Sigmoid colon (tissue), 7 donors: Measurements from ENCODE around the gene PRKCA. TPM values are rescaled to one million over a fixed set of nuclear protein-coding genes. Genes with fewer than 3 reads are reported as not detected.

Source experiments
- DNase-seq: peaks from one replicate; pipeline ENCODE4 v3.0.0-alpha.2; 2019
- H3K27ac ChIP-seq, 4 donors: fragments of 200-600 bp; sonication (generic); one replicate each; pipeline ENCODE4 v1.5.1; 2016 to 2019; ENCODE audit warnings: mild to moderate bottlenecking in 1 of 4
- H3K27me3 ChIP-seq, 3 donors: fragments of 200-600 bp; sonication (generic); one replicate each; pipeline ENCODE4 v1.5.1; 2019; ENCODE audit warnings: mild to moderate bottlenecking in 1 of 3
- H3K36me3 ChIP-seq, 4 donors: fragments of 200-600 bp; sonication (generic); one replicate each; pipeline ENCODE4 v1.5.1; 2016 to 2019
- H3K4me1 ChIP-seq, 4 donors: fragments of 200-600 bp; sonication (generic); one replicate each; pipeline ENCODE4 v1.5.1; 2017 to 2019
- H3K4me3 ChIP-seq, 4 donors: fragments of 200-600 bp; sonication (generic); one replicate each; pipeline ENCODE4 v1.5.1; 2017 to 2019; ENCODE audit warnings: mild to moderate bottlenecking in 2 of 4, moderate library complexity in 1 of 4
- H3K9me3 ChIP-seq, 4 donors: fragments of 200-600 bp in 3 of 4; sonication (generic) in 3 of 4; one replicate each; pipeline versions ENCODE4 v1.5.1 to v1.6.1; 2013 to 2019
- CTCF ChIP-seq, 4 experiments: fragments of 450-650 bp in 3 of 4; fragments of 200-600 bp in 1 of 4; IDR thresholded peaks; one replicate each; pipeline ENCODE4 v1.5.1; 2016 to 2019; ENCODE audit warnings: antibody characterized with exemption in 4 of 4, mild to moderate bottlenecking in 3 of 4, moderate library complexity in 2 of 4
- EP300 ChIP-seq, 4 donors: sonication (generic); formaldehyde crosslinking; IDR thresholded peaks; one replicate each; pipeline ENCODE4 v1.6.1; 2017; ENCODE audit warnings: antibody characterized with exemption in 4 of 4
- POLR2A ChIP-seq, 2 donors: fragments of 450-650 bp; IDR thresholded peaks; one replicate each; pipeline ENCODE4 v1.6.1; 2016; ENCODE audit warnings: antibody characterized with exemption in 2 of 2, mild to moderate bottlenecking in 2 of 2, moderate library complexity in 2 of 2
- POLR2AphosphoS5 ChIP-seq, 4 donors: sonication (generic); formaldehyde crosslinking; IDR thresholded peaks; one replicate each; pipeline ENCODE4 v1.6.1; 2017; ENCODE audit warnings: antibody characterized with exemption in 4 of 4
- WGBS, 2 donors: extraction: QIAGEN DNeasy Blood & Tissue Kit; methylation state at CpG; one replicate each; pipeline ENCODE4 v1.1.7; 2013; 5-methylcytosine and 5-hydroxymethylcytosine counted together
- intact Hi-C: fragments of 100-400 bp; cut with DNase I; formaldehyde crosslinking; loops from one replicate; pipeline ENCODE4 v1.15.1; 2023
- polyA plus RNA-seq, 3 donors: library from polyadenylated mRNA; stranded (reverse); fragments of 200-250 nt; gene quantifications; one replicate each; pipeline ENCODE4 v1.2.3, GENCODE V29; 2013
- total RNA-seq, 4 donors: library from RNA; depleted of rRNA; stranded (reverse); fragments of >200 nt; gene quantifications; one replicate each; pipeline ENCODE4 v1.1.0, GENCODE V29; 2016
- donor health status: healthy with polysubstance abuse.
- donor health status: Bipolar disorder and iron deficiency.
- donor health status: healthy.

PRKCA gene
- total and polyA plus RNA-seq, 7 donors = 6.6 to 58.4 (median 42.6) TPM

- no peak for DNase-seq
- no peak overlapping the region for H3K4me3 ChIP-seq
- H3K36me3 ChIP-seq = no peaks in the 10 kb centered on the region
- no peaks in the 10 kb centered on the region for H3K9me3 ChIP-seq
- no peak overlapping the region for H3K27ac ChIP-seq
- no peaks in the 10 kb centered on the region for H3K4me1 ChIP-seq
- intact Hi-C loops = no loop called here
- no peak for TF ChIP-seq POLR2A (IDR thresholded peaks at IDR 0.05)
- no peak for TF ChIP-seq CTCF (IDR thresholded peaks at IDR 0.05)
- TF ChIP-seq EP300 (IDR thresholded peaks at IDR 0.05) = no peak
- no peak for TF ChIP-seq POLR2AphosphoS5 (IDR thresholded peaks at IDR 0.05)
- 97 to 100% methylated on average over 1 of the region's 1 CpG for WGBS, 2 donors
- no peaks in the 10 kb centered on the region for H3K27me3 ChIP-seq
Observed at GRCh38 chr17:66260688-66261087, 41.7 kb upstream of the PRKCA start.

- H3K27me3 ChIP-seq = no peaks in the 10 kb centered on the region
- no peak for TF ChIP-seq POLR2AphosphoS5 (IDR thresholded peaks at IDR 0.05)
- no peak for TF ChIP-seq POLR2A (IDR thresholded peaks at IDR 0.05)
- TF ChIP-seq EP300 (IDR thresholded peaks at IDR 0.05) = no peak
- TF ChIP-seq CTCF (IDR thresholded peaks at IDR 0.05) = no peak
- H3K9me3 ChIP-seq = no peaks in the 10 kb centered on the region
- no peak overlapping the region for H3K27ac ChIP-seq
- no peaks in the 10 kb centered on the region for H3K4me1 ChIP-seq
- intact Hi-C loops = no loop called here
- no peaks in the 10 kb centered on the region for H3K36me3 ChIP-seq
- no peak overlapping the region for H3K4me3 ChIP-seq
- WGBS, 2 donors = 66 to 71% methylated on average over 2 of the region's 2 CpGs
- DNase-seq = no peak
Observed at GRCh38 chr17:66262767-66263166, 39.6 kb upstream of the PRKCA start.

GRCh38 chr17:66264696-66265095 lies 37.7 kb upstream of the PRKCA start:
- no peak for DNase-seq
- 91 to 92% methylated on average over 5 of the region's 5 CpGs for WGBS, 2 donors
- H3K4me1 ChIP-seq = no peaks in the 10 kb centered on the region
- no peak overlapping the region for H3K27ac ChIP-seq
- intact Hi-C loops = no loop called here
- TF ChIP-seq EP300 (IDR thresholded peaks at IDR 0.05) (no peak), POLR2AphosphoS5 (IDR thresholded peaks at IDR 0.05) (no peak), CTCF (IDR thresholded peaks at IDR 0.05) (no peak), POLR2A (IDR thresholded peaks at IDR 0.05) (no peak)
- no peak overlapping the region for H3K4me3 ChIP-seq
- no peaks in the 10 kb centered on the region for H3K9me3 ChIP-seq
- no peaks in the 10 kb centered on the region for H3K36me3 ChIP-seq
- no peaks in the 10 kb centered on the region for H3K27me3 ChIP-seq

- H3K27ac ChIP-seq = peak overlapping the region in 1 of 4 donors; percentile 52
- no peaks in the 10 kb centered on the region for H3K27me3 ChIP-seq
- intact Hi-C loops = no loop called here
- no peaks in the 10 kb centered on the region for H3K36me3 ChIP-seq
- 71 to 77% methylated on average over 8 of the region's 8 CpGs for WGBS, 2 donors
- H3K9me3 ChIP-seq = no peaks in the 10 kb centered on the region
- TF ChIP-seq EP300 (IDR thresholded peaks at IDR 0.05) (no peak), CTCF (IDR thresholded peaks at IDR 0.05) (no peak), POLR2A (IDR thresholded peaks at IDR 0.05) (no peak), POLR2AphosphoS5 (IDR thresholded peaks at IDR 0.05) (no peak)
- H3K4me3 ChIP-seq = no peak overlapping the region
- DNase-seq = no peak
- peaks cover 0 to 11% (median 3%) of the 10 kb centered on the region in 4 donors for H3K4me1 ChIP-seq
Observed at GRCh38 chr17:66268247-66268927, 34.0 kb upstream of the PRKCA start.

GRCh38 chr17:66270106-66270505 lies 32.3 kb upstream of the PRKCA start:
- Histone ChIP-seq H3K27ac (no peak overlapping the region), H3K36me3 (no peaks in the 10 kb centered on the region), H3K4me1 (peaks cover 0 to 17% (median 3%) of the 10 kb centered on the region in 4 donors), H3K4me3 (no peak overlapping the region), H3K9me3 (no peaks in the 10 kb centered on the region), H3K27me3 (no peaks in the 10 kb centered on the region)
- intact Hi-C loops = no loop called here
- DNase-seq = no peak
- WGBS, 2 donors = 89 to 91% methylated on average over 2 of the region's 2 CpGs
- TF ChIP-seq CTCF (IDR thresholded peaks at IDR 0.05) (no peak), EP300 (IDR thresholded peaks at IDR 0.05) (no peak), POLR2A (IDR thresholded peaks at IDR 0.05) (no peak)
